GM19239 (cell line): Measurements from ENCODE around the gene COQ5.
"Not testable (repeated sequence)": the region's sequence is repeated elsewhere in the genome, so short reads cannot be mapped to it uniquely, and the experiment has no call there.

Experiments
- DNase-seq: peaks from one replicate; pipeline ENCODE4 v3.0.0; 2011; ENCODE audit warnings: low spot score; ENCODE audit not compliant: insufficient read length
- FAIRE-seq: peaks from 2 replicates; lab custom pipeline; 2011; peaks lifted over from hg19 to GRCh38; lab: Jason Lieb, UNC

Gene COQ5

GRCh38 chr12:120530418-120530761, 1.4 kb upstream of the COQ5 start:
- DNase-seq, FAIRE-seq: not testable (repeated sequence)

- FAIRE-seq: peak; percentile 48
- DNase-seq: no peak
These were observed 871 bp upstream of the COQ5 start for GRCh38 chr12:120529641-120530417.

- FAIRE-seq: no peak
- DNase-seq: no peak
These were observed 6.4 kb downstream of the COQ5 start for GRCh38 chr12:120522568-120522967.

- DNase-seq, FAIRE-seq: not testable (repeated sequence)
These were observed 9.6 kb downstream of the COQ5 start for GRCh38 chr12:120519324-120519723.

- FAIRE-seq: no peak
- no peak for DNase-seq
These were observed 13.5 kb downstream of the COQ5 start for GRCh38 chr12:120515496-120515895.

GRCh38 chr12:120514002-120514401, 15.0 kb downstream of the COQ5 start:
- FAIRE-seq: no peak
- no peak for DNase-seq

GRCh38 chr12:120508537-120508936, 20.4 kb downstream of the COQ5 start:
- FAIRE-seq: no peak
- no peak for DNase-seq

- FAIRE-seq (no peak), DNase-seq (no peak)
These were observed 24.4 kb downstream of the COQ5 start for GRCh38 chr12:120504587-120504986.

GRCh38 chr12:120500581-120500980, 28.4 kb downstream of the COQ5 start:
- FAIRE-seq: no peak
- no peak for DNase-seq

GRCh38 chr12:120498870-120499515, 30.0 kb downstream of the COQ5 start:
- FAIRE-seq: no peak
- DNase-seq: no peak

GRCh38 chr12:120497524-120498150, 31.3 kb downstream of the COQ5 start:
- DNase-seq: no peak

GRCh38 chr12:120496413-120497340, 32.3 kb downstream of the COQ5 start:
- peak; percentile 4 for FAIRE-seq
- peak; percentile 34 for DNase-seq

More at GRCh38 chr12:120497524-120498150, 31.3 kb downstream of the COQ5 start:
- no peak for FAIRE-seq

GRCh38 chr12:120495731-120496412, 33.1 kb downstream of the COQ5 start, which contains the start of gene DYNLL1:
Gene DYNLL1 (plus strand): TSS chr12:120496113. CDS start chr12:120496422, 309 bp downstream.
- DNase-seq: peak; percentile 89
- peak; percentile 98 for FAIRE-seq

- FAIRE-seq: no peak
- no peak for DNase-seq
These were observed 33.7 kb downstream of the COQ5 start for GRCh38 chr12:120495186-120495730.

- DNase-seq (no peak), FAIRE-seq (no peak)
These were observed 38.0 kb downstream of the COQ5 start for GRCh38 chr12:120490833-120491512.

- no peak for FAIRE-seq
These were observed 38.6 kb downstream of the COQ5 start for GRCh38 chr12:120490325-120490724.

GRCh38 chr12:120489018-120489417, 39.9 kb downstream of the COQ5 start:
- no peak for DNase-seq
- no peak for FAIRE-seq

More at GRCh38 chr12:120490325-120490724, 38.6 kb downstream of the COQ5 start:
- DNase-seq: no peak

- FAIRE-seq: no peak
- DNase-seq: no peak
These were observed 40.8 kb downstream of the COQ5 start for GRCh38 chr12:120488057-120488640.
